ENCODE measurements around the gene RAP2A.

- no peak for TF ChIP-seq CTCF (IDR thresholded peaks at IDR 0.05)
- no peak for TF ChIP-seq POLR2A (IDR thresholded peaks at IDR 0.05)
These were observed 40.5 kb downstream of the RAP2A start for GRCh38 chr13:97474349-97474980.
